Upper lobe of left lung (tissue), 6 donors: Measurements from ENCODE around the gene SCPEP1. TPM values are rescaled to one million over a fixed set of nuclear protein-coding genes. Genes with fewer than 3 reads are reported as not detected.

Experiments
- ATAC-seq, 2 donors: fragments of 200-7000 bp; cut with Tn5 transposase; one replicate each; pipeline ENCODE4 v1.9.1; 2022; ENCODE audit warnings: mild to moderate bottlenecking in 2 of 2, moderate library complexity in 2 of 2; ENCODE audit not compliant: low FRiP score in 2 of 2
- DNase-seq, 2 donors: peaks; one replicate each; pipeline ENCODE4 v3.0.0-alpha.2; 2019 to 2020
- H3K27ac ChIP-seq, 4 donors: fragments of 200-600 bp; sonication (generic); one replicate each; pipeline ENCODE4 v1.5.1; 2016 to 2019
- H3K27me3 ChIP-seq, 4 donors: fragments of 200-600 bp; sonication (generic); one replicate each; pipeline ENCODE4 v1.5.1; 2017 to 2019
- H3K36me3 ChIP-seq, 4 donors: fragments of 200-600 bp; sonication (generic); one replicate each; pipeline ENCODE4 v1.5.1; 2016 to 2019
- H3K4me1 ChIP-seq, 4 donors: fragments of 200-600 bp; sonication (generic); one replicate each; pipeline ENCODE4 v1.5.1; 2018 to 2019
- H3K4me3 ChIP-seq, 4 donors: fragments of 200-600 bp; sonication (generic); one replicate each; pipeline ENCODE4 v1.5.1; 2017 to 2019; ENCODE audit warnings: mild to moderate bottlenecking in 2 of 4, moderate library complexity in 1 of 4
- H3K9me3 ChIP-seq, 4 donors: fragments of 200-600 bp; sonication (generic); one replicate each; pipeline ENCODE4 v1.5.1; 2018 to 2019
- CTCF ChIP-seq, 6 experiments: fragments of 450-650 bp in 4 of 6; fragments of 200-600 bp in 2 of 6; sonication (generic) in 2 of 6; IDR thresholded peaks; one replicate each; pipeline ENCODE4 v1.5.1; 2016 to 2019; ENCODE audit warnings: antibody characterized with exemption in 6 of 6
- EP300 ChIP-seq, 4 donors: sonication (generic); formaldehyde crosslinking; IDR thresholded peaks; one replicate each; pipeline ENCODE4 v1.5.1; 2017; ENCODE audit warnings: antibody characterized with exemption in 4 of 4, control low read depth in 2 of 4
- POLR2A ChIP-seq, 4 donors: fragments of 450-650 bp; IDR thresholded peaks; one replicate each; pipeline ENCODE4 v1.5.1; 2016 to 2017; ENCODE audit warnings: antibody characterized with exemption in 4 of 4, mild to moderate bottlenecking in 2 of 4
- POLR2AphosphoS5 ChIP-seq, 2 donors: sonication (generic); formaldehyde crosslinking; IDR thresholded peaks; one replicate each; pipeline ENCODE4 v1.5.1; 2017; ENCODE audit warnings: antibody characterized with exemption in 2 of 2
- WGBS, 2 donors: methylation state at CpG; one replicate each; pipeline ENCODE4 v1.1.5; 2017 to 2018; 5-methylcytosine and 5-hydroxymethylcytosine counted together
- total RNA-seq, 6 donors: library from RNA; depleted of rRNA in 4 of 6; stranded (reverse); fragments of >200 nt in 4 of 6; gene quantifications; one replicate each; pipeline versions ENCODE4 v1.1.0 to v1.2.1, GENCODE V29; 2016 to 2021
- donor health status: DM: no; HTN: no; CAD: no; lungs with moderate emphysema.
- donor health status: DM: no; HTN: yes; CAD: no; lungs with severe emphysema.

SCPEP1 gene
- total RNA-seq, 6 donors from 2014 or later, result 96.4 to 172 (median 133) TPM

- H3K27me3 ChIP-seq, result no peaks in the 10 kb centered on the region
- no peak overlapping the region for H3K4me3 ChIP-seq
- TF ChIP-seq POLR2A (IDR thresholded peaks at IDR 0.05) (no peak), EP300 (IDR thresholded peaks at IDR 0.05) (no peak), POLR2AphosphoS5 (IDR thresholded peaks at IDR 0.05) (no peak), CTCF (IDR thresholded peaks at IDR 0.05) (no peak)
- DNase-seq (no peak), ATAC-seq (no peak)
- peaks cover 0 to 16% (median 0%) of the 10 kb centered on the region in 4 donors for H3K36me3 ChIP-seq
- peaks cover 0 to 13% (median 9%) of the 10 kb centered on the region in 4 donors for H3K4me1 ChIP-seq
- no peak overlapping the region for H3K27ac ChIP-seq
- no peaks in the 10 kb centered on the region for H3K9me3 ChIP-seq
- 57 to 63% methylated on average over 3 of the region's 3 CpGs for WGBS, 2 donors
Measured at GRCh38 chr17:57010487-57010886, 32.6 kb downstream of the SCPEP1 start.

GRCh38 chr17:57011491-57012015, 33.6 kb downstream of the SCPEP1 start:
- WGBS, 2 donors, result 78 to 81% methylated on average over 7 of the region's 7 CpGs
- peaks cover 0 to 6% (median 0%) of the 10 kb centered on the region in 4 donors for H3K36me3 ChIP-seq

GRCh38 chr17:57016071-57016763, 38.3 kb downstream of the SCPEP1 start:
- no peak overlapping the region for H3K27ac ChIP-seq
- TF ChIP-seq CTCF (IDR thresholded peaks at IDR 0.05) (no peak), EP300 (IDR thresholded peaks at IDR 0.05) (no peak), POLR2A (IDR thresholded peaks at IDR 0.05) (no peak), POLR2AphosphoS5 (IDR thresholded peaks at IDR 0.05) (no peak)
- ATAC-seq, result no peak
- DNase-seq, result no peak
- H3K36me3 ChIP-seq, result no peaks in the 10 kb centered on the region
- WGBS, 2 donors, result 96 to 97% methylated on average over 6 of the region's 6 CpGs
- H3K27me3 ChIP-seq, result no peaks in the 10 kb centered on the region
- H3K4me3 ChIP-seq, result no peak overlapping the region
- no peaks in the 10 kb centered on the region for H3K9me3 ChIP-seq
- H3K4me1 ChIP-seq, result no peaks in the 10 kb centered on the region

More at GRCh38 chr17:57011491-57012015, 33.6 kb downstream of the SCPEP1 start:
- DNase-seq (no peak), ATAC-seq (no peak)
- Histone ChIP-seq H3K27me3 (no peaks in the 10 kb centered on the region), H3K4me1 (peaks cover 0 to 13% (median 9%) of the 10 kb centered on the region in 4 donors), H3K9me3 (no peaks in the 10 kb centered on the region), H3K27ac (no peak overlapping the region), H3K4me3 (no peak overlapping the region)
- TF ChIP-seq EP300 (IDR thresholded peaks at IDR 0.05) (no peak), POLR2AphosphoS5 (IDR thresholded peaks at IDR 0.05) (no peak)

GRCh38 chr17:57016764-57017116, 38.8 kb downstream of the SCPEP1 start:
- ATAC-seq (no peak), DNase-seq (no peak)
- TF ChIP-seq EP300 (IDR thresholded peaks at IDR 0.05) (no peak), POLR2A (IDR thresholded peaks at IDR 0.05) (no peak), POLR2AphosphoS5 (IDR thresholded peaks at IDR 0.05) (no peak), CTCF (IDR thresholded peaks at IDR 0.05) (no peak)
- Histone ChIP-seq H3K4me1 (no peaks in the 10 kb centered on the region), H3K27ac (no peak overlapping the region), H3K36me3 (no peaks in the 10 kb centered on the region), H3K4me3 (no peak overlapping the region), H3K9me3 (no peaks in the 10 kb centered on the region), H3K27me3 (no peaks in the 10 kb centered on the region)
- WGBS, 2 donors, result 47% methylated on average over 3 of the region's 3 CpGs; no CpG with 5 or more reads in 1 of the 2 donors

GRCh38 chr17:57017625-57018024, 39.7 kb downstream of the SCPEP1 start:
- Histone ChIP-seq H3K4me3 (no peak overlapping the region), H3K9me3 (no peaks in the 10 kb centered on the region), H3K27me3 (no peaks in the 10 kb centered on the region), H3K36me3 (no peaks in the 10 kb centered on the region), H3K4me1 (no peaks in the 10 kb centered on the region), H3K27ac (no peak overlapping the region)
- TF ChIP-seq POLR2AphosphoS5 (IDR thresholded peaks at IDR 0.05), result no peak
- no peak for TF ChIP-seq POLR2A (IDR thresholded peaks at IDR 0.05)
- TF ChIP-seq CTCF (IDR thresholded peaks at IDR 0.05), result no peak
- TF ChIP-seq EP300 (IDR thresholded peaks at IDR 0.05), result no peak
- ATAC-seq (no peak), DNase-seq (no peak)
- WGBS, 2 donors, result 67 to 76% methylated on average over 4 of the region's 4 CpGs
